Tibial nerve (tissue), 3 donors: Measurements from ENCODE around the gene ANKRD37.

Experiments
- POLR2A ChIP-seq, 2 donors: fragments of 450-650 bp; IDR thresholded peaks; one replicate each; pipeline ENCODE4 v1.6.1; 2017; ENCODE audit warnings: antibody characterized with exemption in 2 of 2, mild to moderate bottlenecking in 2 of 2, moderate library complexity in 2 of 2
- TF ChIP-seq, protein P1 (sequence below), 5 experiments: fragments of 200-600 bp in 3 of 5; fragments of 450-650 bp in 2 of 5; sonication (generic) in 3 of 5; IDR thresholded peaks; one replicate each; pipeline ENCODE4 v1.5.1; 2016 to 2019; ENCODE audit warnings: antibody characterized with exemption in 5 of 5, mild to moderate bottlenecking in 3 of 5, moderate library complexity in 2 of 5

- TF ChIP-seq, protein P1, sequence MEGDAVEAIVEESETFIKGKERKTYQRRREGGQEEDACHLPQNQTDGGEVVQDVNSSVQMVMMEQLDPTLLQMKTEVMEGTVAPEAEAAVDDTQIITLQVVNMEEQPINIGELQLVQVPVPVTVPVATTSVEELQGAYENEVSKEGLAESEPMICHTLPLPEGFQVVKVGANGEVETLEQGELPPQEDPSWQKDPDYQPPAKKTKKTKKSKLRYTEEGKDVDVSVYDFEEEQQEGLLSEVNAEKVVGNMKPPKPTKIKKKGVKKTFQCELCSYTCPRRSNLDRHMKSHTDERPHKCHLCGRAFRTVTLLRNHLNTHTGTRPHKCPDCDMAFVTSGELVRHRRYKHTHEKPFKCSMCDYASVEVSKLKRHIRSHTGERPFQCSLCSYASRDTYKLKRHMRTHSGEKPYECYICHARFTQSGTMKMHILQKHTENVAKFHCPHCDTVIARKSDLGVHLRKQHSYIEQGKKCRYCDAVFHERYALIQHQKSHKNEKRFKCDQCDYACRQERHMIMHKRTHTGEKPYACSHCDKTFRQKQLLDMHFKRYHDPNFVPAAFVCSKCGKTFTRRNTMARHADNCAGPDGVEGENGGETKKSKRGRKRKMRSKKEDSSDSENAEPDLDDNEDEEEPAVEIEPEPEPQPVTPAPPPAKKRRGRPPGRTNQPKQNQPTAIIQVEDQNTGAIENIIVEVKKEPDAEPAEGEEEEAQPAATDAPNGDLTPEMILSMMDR (IDR thresholded peaks at IDR 0.05) = no peak
- no peak for TF ChIP-seq POLR2A (IDR thresholded peaks at IDR 0.05)
Observed at GRCh38 chr4:185361872-185362271, 34.8 kb upstream of the ANKRD37 start.
